Omental fat pad (tissue), 4 donors: ENCODE measurements around the gene NARF. TPM values are rescaled to one million over a fixed set of nuclear protein-coding genes. Genes with fewer than 3 reads are reported as not detected.

Source experiments
- ATAC-seq: fragments of 150-250 bp; one replicate; pipeline ENCODE4 v1.9.1; 2016; ENCODE audit warnings: mild to moderate bottlenecking, moderate library complexity; ENCODE audit not compliant: low FRiP score
- DNase-seq: peaks from one replicate; pipeline ENCODE4 v3.0.0-alpha.2; 2019; ENCODE audit warnings: low spot score
- CTCF ChIP-seq, 3 donors: fragments of 450-650 bp; IDR thresholded peaks; one replicate each; pipeline ENCODE4 v1.5.1; 2016 to 2017; ENCODE audit warnings: antibody characterized with exemption in 3 of 3, mild to moderate bottlenecking in 3 of 3, moderate library complexity in 2 of 3
- total RNA-seq, 4 donors: library from RNA; depleted of rRNA; stranded (reverse); fragments of >200 nt; gene quantifications; one replicate each; pipeline ENCODE4 v1.1.0, GENCODE V29; 2016

The NARF gene
- total RNA-seq, 4 donors from 2014 or later = 31.8 to 48.7 (median 35.7) TPM

- peak; percentile 51 for DNase-seq
- peak; percentile 98 for ATAC-seq
- no peak for TF ChIP-seq CTCF (IDR thresholded peaks at IDR 0.05)
Measured at GRCh38 chr17:82518826-82519810, 60.6 kb downstream of the NARF start, which contains the start of gene FOXK2. FOXK2 (plus strand) TSS chr17:82519732; CDS start chr17:82519889, 157 bp downstream.

GRCh38 chr17:82519971-82520903 is 61.7 kb downstream of the NARF start:
- ATAC-seq (peak; percentile 13), DNase-seq (no peak)
- no peak for TF ChIP-seq CTCF (IDR thresholded peaks at IDR 0.05)

- no peak for ATAC-seq
- DNase-seq = no peak
- no peak for TF ChIP-seq CTCF (IDR thresholded peaks at IDR 0.05)
Measured at GRCh38 chr17:82524540-82524939, 66.0 kb downstream of the NARF start.

- DNase-seq = no peak
- TF ChIP-seq CTCF (IDR thresholded peaks at IDR 0.05) = no peak
- ATAC-seq = no peak
Measured at GRCh38 chr17:82525712-82526111, 67.2 kb downstream of the NARF start.

GRCh38 chr17:82527898-82528297 is 69.4 kb downstream of the NARF start:
- ATAC-seq (no peak), DNase-seq (no peak)
- TF ChIP-seq CTCF (IDR thresholded peaks at IDR 0.05) = no peak

- ATAC-seq (peak; percentile 82), DNase-seq (no peak)
- no peak for TF ChIP-seq CTCF (IDR thresholded peaks at IDR 0.05)
Measured at GRCh38 chr17:82528484-82529265, 70.1 kb downstream of the NARF start.
